Prostate gland (tissue), 2 donors: ENCODE measurements around the gene ZAP70.

Source experiments
- CTCF ChIP-seq, 4 experiments: fragments of 200-600 bp in 2 of 4; fragments of 450-650 bp in 2 of 4; sonication (generic) in 2 of 4; IDR thresholded peaks; 1 replicate in 3 of 4; 2 replicates in 1 of 4; pipeline ENCODE4 v1.5.1; 2016 to 2019; ENCODE audit warnings: antibody characterized with exemption in 4 of 4, mild to moderate bottlenecking in 2 of 4, moderate library complexity in 2 of 4
- POLR2A ChIP-seq: fragments of 450-650 bp; IDR thresholded peaks from one replicate; pipeline ENCODE4 v1.6.1; 2016; ENCODE audit warnings: antibody characterized with exemption, mild to moderate bottlenecking
- POLR2AphosphoS5 ChIP-seq: sonication (generic); formaldehyde crosslinking; IDR thresholded peaks from one replicate; pipeline ENCODE4 v1.6.1; 2017; ENCODE audit warnings: antibody characterized with exemption

GRCh38 chr2:97711394-97711711 lies 2.0 kb upstream of the ZAP70 start:
- TF ChIP-seq CTCF (IDR thresholded peaks at IDR 0.05) (no peak), POLR2AphosphoS5 (no peak), POLR2A (no peak)
